GM12878 (cell line): ENCODE measurements around the gene IL3. TPM values are rescaled to one million over a fixed set of nuclear protein-coding genes. Genes with fewer than 3 reads are reported as not detected.
A peak's percentile ranks its signal among the peaks of the same experiment; 100 is the strongest.

ENCODE experiments used
- ATAC-seq: fragments of 200-7000 bp; cut with Tn5 transposase; 3 replicates; pipeline ENCODE4 v1.9.1; 2020; ENCODE audit warnings: mild to moderate bottlenecking, moderate library complexity
- BruUV-seq: library from RNA; stranded (reverse); fragments of 400-500 nt; replicated peaks from 2 replicates; lab custom pipeline; 2021; lab: Mats Ljungman, UMichigan
- CTCF ChIA-PET: fragments of 300-600 bp; sonication (Branson Sonifier 250); formaldehyde crosslinking; extraction: SDS; loops from one replicate; lab custom pipeline; 2021; ENCODE audit warnings: inconsistent platforms; lab: Yijun Ruan, JAX
- POLR2A ChIA-PET: fragments of 350-600 bp; formaldehyde crosslinking; extraction: SDS; loops from one replicate; lab custom pipeline; 2021; ENCODE audit warnings: inconsistent platforms; lab: Charles Lee
- RAD21 ChIA-PET: fragments of 300-600 bp; sonication (Branson Sonifier 250); formaldehyde crosslinking; loops from one replicate; lab custom pipeline; 2023; ENCODE audit warnings: antibody characterized with exemption; ENCODE audit not compliant: unreplicated experiment; lab: Charles Lee
- SMC1A ChIA-PET: fragments of 300-600 bp; sonication (Branson Sonifier 250); formaldehyde crosslinking; loops from one replicate; lab custom pipeline; 2023; ENCODE audit not compliant: unreplicated experiment, uncharacterized antibody; lab: Charles Lee
- DNase-seq: peaks from one replicate; pipeline ENCODE4 v3.0.0-alpha.2; 2011; ENCODE audit warnings: low read depth, low spot score
- FAIRE-seq: peaks from 3 replicates; lab custom pipeline; 2011; peaks lifted over from hg19 to GRCh38; lab: Jason Lieb, UNC
- H2AFZ ChIP-seq: 2 replicates; pipeline ENCODE4 v1.6.0; 2011; ENCODE audit warnings: low read depth, low read length, control low read depth; ENCODE audit not compliant: control insufficient read depth
- H3K27ac ChIP-seq: 2 replicates; pipeline ENCODE4 v1.5.1; 2011; ENCODE audit warnings: control low read depth; ENCODE audit not compliant: control insufficient read depth, insufficient read depth
- H3K27me3 ChIP-seq, 2 experiments: replicated peaks in 1 of 2; 2 replicates each; pipeline versions ENCODE4 v1.6.0 to v1.6.1; 2011; ENCODE audit warnings: low read length in 1 of 2; ENCODE audit not compliant: control insufficient read depth in 2 of 2, insufficient read depth in 2 of 2
- H3K36me3 ChIP-seq, 2 experiments: 2 replicates each; pipeline ENCODE4 v1.5.1; 2011; ENCODE audit warnings: low read length in 1 of 2; ENCODE audit not compliant: control insufficient read depth in 2 of 2, insufficient read depth in 2 of 2
- H3K4me1 ChIP-seq: 2 replicates; pipeline ENCODE4 v1.6.1; 2011; ENCODE audit warnings: mild to moderate bottlenecking, low read length, moderate library complexity, mixed read lengths; ENCODE audit not compliant: control insufficient read depth, insufficient read depth
- H3K4me2 ChIP-seq: 2 replicates; pipeline ENCODE4 v1.6.0; 2011; ENCODE audit warnings: control low read depth; ENCODE audit not compliant: control insufficient read depth, insufficient read depth
- H3K4me3 ChIP-seq: fragments of 200-600 bp; sonication (generic); 2 replicates; pipeline ENCODE4 v1.5.1; 2016
- H3K79me2 ChIP-seq: 2 replicates; pipeline ENCODE4 v1.6.0; 2011; ENCODE audit warnings: low read length; ENCODE audit not compliant: control insufficient read depth, insufficient read depth
- H3K9ac ChIP-seq: 2 replicates; pipeline ENCODE4 v1.8.0; 2011; ENCODE audit warnings: low read length, control low read depth, mixed read lengths; ENCODE audit not compliant: control insufficient read depth, insufficient read depth
- H3K9me3 ChIP-seq: replicated peaks from 3 replicates; pipeline ENCODE4 v1.5.1; 2011; ENCODE audit warnings: mild to moderate bottlenecking, low read length; ENCODE audit not compliant: control insufficient read depth, insufficient read depth
- H4K20me1 ChIP-seq: 2 replicates; pipeline ENCODE4 v1.6.0; 2011; ENCODE audit not compliant: control insufficient read depth, insufficient read depth
- BHLHE40 ChIP-seq, 2 experiments: fragments of 450-650 bp in 1 of 2; IDR thresholded peaks; 2 replicates each; pipeline ENCODE4 v1.6.1; 2011 to 2017; ENCODE audit warnings: low read depth in 2 of 2, borderline replicate concordance in 1 of 2, improper control_type of control experiment in 1 of 2, low read length in 1 of 2, mild to moderate bottlenecking in 1 of 2
- EP300 ChIP-seq, 2 experiments: fragments of 150-350 bp in 1 of 2; IDR thresholded peaks; 2 replicates each; pipeline ENCODE4 v1.6.1; 2011 to 2012; ENCODE audit warnings: low read depth in 2 of 2, low read length in 2 of 2, borderline replicate concordance in 1 of 2, improper control_type of control experiment in 1 of 2, inconsistent platforms in 1 of 2; ENCODE audit not compliant: control insufficient read depth in 1 of 2
- ETV6 ChIP-seq, 2 experiments: fragments of 450-650 bp in 1 of 2; IDR thresholded peaks in 1 of 2; conservative IDR thresholded peaks in 1 of 2; 2 replicates each; pipeline ENCODE4 v1.6.1; 2014; ENCODE audit warnings: antibody characterized with exemption in 1 of 2, borderline replicate concordance in 1 of 2, low read depth in 1 of 2, mild to moderate bottlenecking in 1 of 2, moderate library complexity in 1 of 2
- FOXK2 ChIP-seq: fragments of 450-650 bp; IDR thresholded peaks from 2 replicates; pipeline ENCODE4 v1.6.1; 2017; ENCODE audit warnings: mild to moderate bottlenecking, moderate library complexity
- GATAD2B ChIP-seq: fragments of 450-650 bp; conservative IDR thresholded peaks from 2 replicates; pipeline ENCODE4 v1.6.1; 2017; ENCODE audit warnings: low read depth, mild to moderate bottlenecking, moderate library complexity
- PAX5 ChIP-seq: IDR thresholded peaks from 2 replicates; pipeline ENCODE4 v1.6.1; 2011; ENCODE audit warnings: low read depth, low read length, borderline replicate concordance
- REST ChIP-seq: IDR thresholded peaks from 2 replicates; pipeline ENCODE4 v1.6.1; 2012; ENCODE audit warnings: mild to moderate bottlenecking, low read depth, low read length
- SMC3 ChIP-seq: IDR thresholded peaks from 2 replicates; pipeline ENCODE4 v1.6.1; 2011; ENCODE audit warnings: low read length, improper control_type of control experiment, borderline replicate concordance
- TCF7 ChIP-seq: IDR thresholded peaks from 2 replicates; pipeline ENCODE4 v1.6.1; 2014; ENCODE audit warnings: antibody characterized with exemption, borderline replicate concordance
- ZBTB4 ChIP-seq: fragments of 450-650 bp; formaldehyde crosslinking; IDR thresholded peaks from 2 replicates; pipeline ENCODE4 v1.4.0; 2022; ENCODE audit warnings: mild to moderate bottlenecking, moderate library complexity
- WGBS: methylation state at CpG from one replicate; pipeline ENCODE4 v1.1.6; 2016; ENCODE audit warnings: low lambda C conversion rate; ENCODE audit not compliant: insufficient replicate concordance, insufficient coverage; ENCODE audit errors: missing lambda C conversion rate; 5-methylcytosine and 5-hydroxymethylcytosine counted together
- in situ Hi-C: fragments of 300-500 bp; cut with MboI; formaldehyde crosslinking; loops from 9 replicates; pipeline ENCODE4 v1.14.3; 2018; ENCODE audit warnings: mixed read lengths
- intact Hi-C: fragments of 100-400 bp; cut with micrococcal nuclease; formaldehyde crosslinking; loops from one replicate; pipeline ENCODE4 v1.14.2; 2022; ENCODE audit not compliant: unreplicated experiment
- polyA plus RNA-seq, 11 experiments: library from polyadenylated mRNA; depleted of rRNA in 4 of 11; unstranded in 6 of 11; stranded (reverse) in 5 of 11; fragments of >200 nt; fragmentation: Nextera tagmentation in 4 of 11; fragmentation: Illumina TruSeq in 1 of 11; extraction: Ambion mirVana in 4 of 11; extraction: Trizol in 1 of 11; gene quantifications; 1 replicate in 1 of 11; 2 replicates in 10 of 11; pipeline versions ENCODE4 v1.2.1 to v1.2.3, GENCODE V29; 2011 to 2016; ENCODE audit warnings: inconsistent platforms in 2 of 11, missing spikeins in 2 of 11, low read depth in 1 of 11
- total RNA-seq, 4 experiments: library from RNA; depleted of rRNA in 3 of 4; stranded (reverse); fragments of >200 nt in 3 of 4; fragmentation: Illumina TruSeq in 1 of 4; extraction: Trizol in 1 of 4; gene quantifications; 2 replicates each; pipeline versions ENCODE4 v1.2.1 to v1.2.3, GENCODE V29; 2013 to 2021

The IL3 gene
- total and polyA plus RNA-seq, 10 of the 15 experiments (the other 5 are each of a cell fraction or from before 2014, with no cell fraction given): not detected

GRCh38 chr5:132024117-132024435 lies 36.4 kb upstream of the IL3 start (continued):
- no peak for TF ChIP-seq TCF7
- TF ChIP-seq ZBTB4: no peak
- TF ChIP-seq FOXK2: no peak
- TF ChIP-seq ETV6 (conservative IDR thresholded peaks at IDR 0.05 in 1 of 2, IDR thresholded peaks at IDR 0.05 in 1 of 2; ENCODE audit: borderline replicate concordance in 1 of 2, low read depth in 1 of 2): no peak
- TF ChIP-seq SMC3: no peak
- no peak for TF ChIP-seq BHLHE40 (IDR thresholded peaks at IDR 0.05; ENCODE audit: borderline replicate concordance in 1 of 2, low read depth in 2 of 2, low read length in 1 of 2)
- no peak for TF ChIP-seq EP300 (IDR thresholded peaks at IDR 0.05; ENCODE audit: borderline replicate concordance in 1 of 2, control insufficient read depth in 1 of 2, low read depth in 2 of 2, low read length in 2 of 2)
- no peak for TF ChIP-seq PAX5

GRCh38 chr5:132024789-132025402 lies 35.6 kb upstream of the IL3 start:
- BruUV-seq: no TSS peak

More at GRCh38 chr5:132024789-132025402, 35.6 kb upstream of the IL3 start:
- Histone ChIP-seq H3K79me2 (no peaks in the 10 kb centered on the region), H3K4me2 (no peak overlapping the region), H3K36me3 (no peaks in the 10 kb centered on the region), H3K27me3 (peaks cover 0 to 5% of the 10 kb centered on the region in 2 experiments; a peak in 2 of 4 replicates), H4K20me1 (peaks cover 2% of the 10 kb centered on the region; the same call in 1 of the 2 replicates), H3K4me1 (peaks cover 21% of the 10 kb centered on the region), H3K9me3 (no peaks in the 10 kb centered on the region), H3K9ac (no peak overlapping the region), H3K4me3 (no peak overlapping the region), H3K27ac (no peak overlapping the region), H2AFZ (no peak overlapping the region)
- intact Hi-C loops (no loop called here), in situ Hi-C loops (no loop called here)
- SMC1A ChIA-PET: no interaction called here
- TF ChIP-seq REST: peak; percentile 74
- no peak for TF ChIP-seq GATAD2B
- CTCF ChIA-PET: no interaction called here
- FAIRE-seq (no peak), DNase-seq (no peak), ATAC-seq (no peak)
- 53% methylated on average over 8 of the region's 8 CpGs for WGBS
- POLR2A ChIA-PET: interaction anchor here (0.7 kb wide), 1 partner anchor 82 kb away, joined by 3 read pairs; no protein-coding TSS in a partner anchor
- RAD21 ChIA-PET: no interaction called here
